ENCODE results near the gene PTPRG. TPM values are rescaled to one million over a fixed set of nuclear protein-coding genes. Genes with fewer than 3 reads are reported as not detected.

Gene PTPRG
- total RNA-seq, 2 experiments from 2014 or later, result 0.03 to 0.05 TPM

- DNase-seq (no peak), ATAC-seq (ENCODE audit: poor library complexity) (no peak)
- ChIA-PET POLR2A (no interaction called here), CTCF (no interaction called here)
- Histone ChIP-seq H3K4me1 (ENCODE audit: insufficient read depth, low read length) (no peaks in the 10 kb centered on the region), H3K9me3 (ENCODE audit: control insufficient read depth in 1 of 2, insufficient read depth in 1 of 2, low read length in 2 of 2) (no peaks in the 10 kb centered on the region), H3K4me3 (ENCODE audit: low read length) (no peak overlapping the region), H3K27me3 (ENCODE audit: control insufficient read depth in 1 of 2, insufficient read depth in 2 of 2, low read length in 2 of 2) (no peaks in the 10 kb centered on the region), H3K36me3 (ENCODE audit: insufficient read depth, low read length) (no peaks in the 10 kb centered on the region), H3K27ac (ENCODE audit: low read depth in 1 of 2, low read length in 2 of 2) (no peak overlapping the region)
- no peak for TF ChIP-seq CTCF (IDR thresholded peaks at IDR 0.05)
- no peak overlapping the region for H3K4me3 Mint-ChIP-seq
- H3K27me3 Mint-ChIP-seq, result peaks cover 6% of the 10 kb centered on the region
- H3K36me3 Mint-ChIP-seq (ENCODE audit: low read depth), result no peaks in the 10 kb centered on the region
- H3K4me1 Mint-ChIP-seq (ENCODE audit: low read depth), result no peaks in the 10 kb centered on the region
- H3K27ac Mint-ChIP-seq, result no peak overlapping the region
- intact Hi-C loops (cut with DNase I, micrococcal nuclease), result no loop called here
- H3K9me3 Mint-ChIP-seq, result peaks cover 2% of the 10 kb centered on the region
Measured at GRCh38 chr3:62095756-62096155, 534.4 kb downstream of the PTPRG start.

GRCh38 chr3:62096521-62096920, 535.1 kb downstream of the PTPRG start:
- Mint-ChIP-seq H3K4me1 (ENCODE audit: low read depth) (no peaks in the 10 kb centered on the region), H3K36me3 (ENCODE audit: low read depth) (no peaks in the 10 kb centered on the region), H3K27me3 (no peaks in the 10 kb centered on the region), H3K4me3 (no peak overlapping the region), H3K9me3 (peaks cover 2% of the 10 kb centered on the region), H3K27ac (no peak overlapping the region)
- DNase-seq, result no peak
- CTCF ChIA-PET, result no interaction called here
- H3K9me3 ChIP-seq (ENCODE audit: control insufficient read depth in 1 of 2, insufficient read depth in 1 of 2, low read length in 2 of 2), result no peaks in the 10 kb centered on the region
- H3K36me3 ChIP-seq (ENCODE audit: insufficient read depth, low read length), result no peaks in the 10 kb centered on the region
- H3K27ac ChIP-seq (ENCODE audit: low read depth in 1 of 2, low read length in 2 of 2), result no peak overlapping the region
- no peak overlapping the region for H3K4me3 ChIP-seq (ENCODE audit: low read length)
- H3K4me1 ChIP-seq (ENCODE audit: insufficient read depth, low read length), result no peaks in the 10 kb centered on the region
- ATAC-seq (ENCODE audit: poor library complexity), result no peak
- intact Hi-C loops (cut with DNase I, micrococcal nuclease), result no loop called here
- POLR2A ChIA-PET, result no interaction called here
- H3K27me3 ChIP-seq (ENCODE audit: control insufficient read depth in 1 of 2, insufficient read depth in 2 of 2, low read length in 2 of 2), result no peaks in the 10 kb centered on the region
- TF ChIP-seq CTCF (IDR thresholded peaks at IDR 0.05), result no peak

GRCh38 chr3:62097121-62097520, 535.8 kb downstream of the PTPRG start:
- no peak for TF ChIP-seq CTCF (IDR thresholded peaks at IDR 0.05)
- Histone ChIP-seq H3K4me3 (ENCODE audit: low read length) (no peak overlapping the region), H3K9me3 (ENCODE audit: control insufficient read depth in 1 of 2, insufficient read depth in 1 of 2, low read length in 2 of 2) (no peaks in the 10 kb centered on the region), H3K27ac (ENCODE audit: low read depth in 1 of 2, low read length in 2 of 2) (no peak overlapping the region), H3K36me3 (ENCODE audit: insufficient read depth, low read length) (no peaks in the 10 kb centered on the region), H3K4me1 (ENCODE audit: insufficient read depth, low read length) (no peaks in the 10 kb centered on the region), H3K27me3 (ENCODE audit: control insufficient read depth in 1 of 2, insufficient read depth in 2 of 2, low read length in 2 of 2) (no peaks in the 10 kb centered on the region)
- Mint-ChIP-seq H3K4me1 (ENCODE audit: low read depth) (no peaks in the 10 kb centered on the region), H3K4me3 (no peak overlapping the region), H3K27me3 (no peaks in the 10 kb centered on the region), H3K36me3 (ENCODE audit: low read depth) (no peaks in the 10 kb centered on the region), H3K9me3 (peaks cover 2% of the 10 kb centered on the region), H3K27ac (no peak overlapping the region)
- CTCF ChIA-PET, result no interaction called here
- DNase-seq (no peak), ATAC-seq (ENCODE audit: poor library complexity) (no peak)
- POLR2A ChIA-PET, result no interaction called here
- intact Hi-C loops (cut with DNase I, micrococcal nuclease), result no loop called here

Data from CD4-positive, alpha-beta T cell (primary cell).